HG02678 (cell line): ENCODE data around the gene SPRY4.
"Not testable (repeated sequence)": the region's sequence is repeated elsewhere in the genome, so short reads cannot be mapped to it uniquely, and the experiment has no call there.

Experiments
- ATAC-seq: cut with Tn5 transposase; IDR thresholded peaks from one replicate; pipeline ENCODE4 v1.9.1; 2021; ENCODE audit warnings: mild to moderate bottlenecking, moderate library complexity; ENCODE audit not compliant: unreplicated experiment

Gene SPRY4

DNA sequence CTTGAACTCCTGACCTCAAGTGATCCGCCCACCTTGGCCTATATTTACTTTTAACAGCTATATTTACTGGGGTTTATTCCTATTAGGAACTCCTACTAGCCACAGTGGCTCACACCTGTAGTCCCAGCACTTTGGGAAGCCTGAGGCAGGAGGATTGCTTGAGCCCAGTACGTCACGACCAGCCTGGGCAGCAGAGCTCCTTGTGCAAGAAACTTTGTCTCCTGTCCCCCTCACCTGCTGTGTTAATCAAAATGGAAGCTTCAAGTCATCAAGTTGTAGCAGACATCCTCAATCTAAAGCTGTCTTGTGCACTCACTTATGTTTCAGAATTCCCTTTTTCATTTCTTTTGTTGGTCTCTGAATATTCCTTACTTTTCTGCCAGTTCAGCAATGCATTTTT is 15.0 kb upstream of the SPRY4 start:
- no peak for ATAC-seq

DNA sequence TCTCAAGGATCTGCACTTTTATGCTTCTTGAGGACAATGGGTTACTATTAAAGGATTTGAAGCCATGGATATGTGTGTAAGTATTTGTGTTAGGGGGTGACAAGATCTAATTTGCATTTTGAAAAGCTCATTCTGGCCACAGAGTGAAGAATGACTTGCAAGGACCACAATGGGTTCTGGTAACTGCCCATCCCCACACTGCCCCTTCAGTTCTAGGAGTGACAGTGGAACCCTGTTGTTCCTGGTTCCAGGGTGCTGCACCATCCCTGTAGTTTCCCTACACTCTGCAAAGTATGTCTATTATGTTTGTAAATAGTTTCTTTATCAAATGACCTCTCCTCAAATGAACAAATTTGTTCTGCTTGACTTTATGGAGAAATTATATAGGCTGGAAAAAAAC is 9.7 kb upstream of the SPRY4 start:
- ATAC-seq, result no peak

DNA sequence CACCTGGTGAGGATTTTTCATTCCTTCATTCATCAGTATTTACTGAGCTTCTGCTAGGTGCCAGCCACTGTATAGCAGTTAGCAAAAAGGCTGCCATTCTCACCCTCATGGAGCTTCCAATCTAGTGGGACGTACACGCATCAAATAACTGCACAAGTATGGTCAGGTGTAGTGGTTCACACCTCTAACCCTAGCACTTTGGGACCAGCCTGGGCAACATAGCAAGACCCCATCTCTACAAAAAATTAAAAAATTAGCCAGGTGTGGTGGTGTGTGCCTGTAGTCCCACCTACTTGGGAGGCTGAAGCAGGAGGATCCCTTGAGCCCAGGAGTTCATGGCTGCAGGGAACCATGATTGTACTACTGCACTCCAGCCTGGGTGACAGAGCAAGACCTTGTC is 8.9 kb upstream of the SPRY4 start:
- ATAC-seq, result not testable (repeated sequence)

DNA sequence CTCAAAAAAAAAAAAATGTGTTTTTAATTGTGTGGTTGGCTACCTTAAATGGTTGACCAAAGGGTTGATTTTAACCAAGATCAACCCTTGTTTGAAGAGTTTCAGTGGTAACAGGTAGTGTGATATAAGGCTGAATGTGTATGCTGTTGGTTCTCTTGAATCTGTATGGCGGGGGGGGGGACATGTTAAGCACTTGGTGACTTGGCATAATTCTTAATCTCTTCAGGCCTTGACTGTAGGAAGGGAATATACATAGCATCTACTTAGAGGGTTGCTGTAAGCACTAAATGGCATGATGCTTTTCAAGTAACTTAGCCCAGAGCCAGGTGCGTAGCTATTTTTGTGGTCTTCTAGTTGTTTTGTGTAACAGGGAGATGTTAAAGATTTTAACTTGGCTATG is 5.6 kb upstream of the SPRY4 start:
- ATAC-seq, result no peak

DNA sequence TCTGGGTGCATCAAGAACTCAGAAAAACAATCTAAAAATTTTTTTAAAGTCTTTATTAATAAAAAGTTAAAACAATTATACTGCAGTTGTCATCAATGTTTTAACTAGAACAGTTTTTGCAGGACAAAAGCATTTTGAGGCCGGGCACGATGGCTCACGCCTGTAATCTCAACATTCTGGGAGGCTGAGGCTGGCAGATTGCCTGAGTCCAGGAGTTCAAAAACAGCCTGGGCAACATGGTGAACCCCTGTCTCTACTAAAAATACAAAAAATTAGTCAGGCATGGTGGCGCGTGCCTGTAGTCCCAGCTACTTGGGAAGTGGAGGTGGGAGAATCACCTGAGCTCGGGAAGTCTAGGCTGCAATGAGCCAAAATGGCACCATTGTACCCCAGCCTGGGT is 5.2 kb upstream of the SPRY4 start:
- ATAC-seq, result no peak

DNA sequence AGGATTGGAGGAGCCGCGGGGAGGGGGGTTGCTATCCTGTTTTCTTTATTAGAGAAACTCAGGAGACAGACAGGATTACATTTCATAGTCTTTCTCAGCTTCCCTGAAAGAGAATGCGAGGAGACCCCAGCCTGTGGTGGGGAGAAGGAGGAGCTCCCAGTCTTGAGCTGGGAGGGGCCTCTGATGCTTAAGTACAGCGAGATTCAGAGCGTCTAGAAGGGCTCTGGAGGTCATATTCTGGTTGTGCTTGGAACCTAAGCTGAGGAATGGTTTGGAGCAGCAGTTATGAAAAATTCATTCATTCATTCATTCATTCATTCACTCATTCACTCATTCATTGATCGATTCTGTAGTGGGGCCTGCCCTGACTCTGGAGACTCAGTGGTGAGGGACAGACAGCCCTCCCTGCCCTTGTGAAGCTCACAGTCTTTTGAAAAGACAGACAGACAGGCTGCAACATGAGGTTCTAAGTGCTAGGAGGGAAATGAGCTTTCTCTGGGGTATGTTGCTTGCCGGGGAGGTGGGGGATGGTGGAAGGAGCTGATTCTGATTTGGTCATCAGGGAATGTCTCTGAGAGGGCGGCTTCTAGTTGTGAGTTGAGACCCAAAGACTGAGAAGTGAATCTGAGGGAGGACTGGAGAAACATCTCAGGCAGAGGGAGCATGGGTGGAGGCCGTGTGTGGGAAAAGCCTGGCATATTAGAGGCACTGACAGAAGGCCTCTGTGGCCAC is 2.5 kb upstream of the SPRY4 start:
- ATAC-seq, result no peak

DNA sequence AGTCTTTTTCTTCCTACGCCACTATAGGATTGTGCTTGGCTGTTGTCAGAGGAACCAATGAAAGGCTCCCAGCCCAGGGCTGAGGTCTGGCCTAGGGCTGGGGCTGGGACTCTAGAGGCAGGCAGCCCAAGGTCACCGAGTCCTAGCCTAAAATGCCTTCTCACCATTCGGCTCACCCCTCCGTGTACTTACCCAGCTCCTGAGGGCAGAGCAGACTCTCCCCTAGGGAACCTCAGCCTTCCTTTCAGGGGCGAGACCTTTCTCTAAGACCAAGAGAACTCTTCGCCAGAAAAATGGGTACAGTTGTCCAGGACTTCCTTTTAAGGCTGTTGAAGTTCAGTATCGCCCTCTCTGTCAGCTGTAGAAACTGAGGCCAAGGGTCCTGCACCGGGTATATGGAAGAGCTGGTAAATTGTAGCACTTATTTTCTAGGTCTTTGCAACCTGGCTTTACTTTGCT is 1.7 kb upstream of the SPRY4 start:
- no peak for ATAC-seq

DNA sequence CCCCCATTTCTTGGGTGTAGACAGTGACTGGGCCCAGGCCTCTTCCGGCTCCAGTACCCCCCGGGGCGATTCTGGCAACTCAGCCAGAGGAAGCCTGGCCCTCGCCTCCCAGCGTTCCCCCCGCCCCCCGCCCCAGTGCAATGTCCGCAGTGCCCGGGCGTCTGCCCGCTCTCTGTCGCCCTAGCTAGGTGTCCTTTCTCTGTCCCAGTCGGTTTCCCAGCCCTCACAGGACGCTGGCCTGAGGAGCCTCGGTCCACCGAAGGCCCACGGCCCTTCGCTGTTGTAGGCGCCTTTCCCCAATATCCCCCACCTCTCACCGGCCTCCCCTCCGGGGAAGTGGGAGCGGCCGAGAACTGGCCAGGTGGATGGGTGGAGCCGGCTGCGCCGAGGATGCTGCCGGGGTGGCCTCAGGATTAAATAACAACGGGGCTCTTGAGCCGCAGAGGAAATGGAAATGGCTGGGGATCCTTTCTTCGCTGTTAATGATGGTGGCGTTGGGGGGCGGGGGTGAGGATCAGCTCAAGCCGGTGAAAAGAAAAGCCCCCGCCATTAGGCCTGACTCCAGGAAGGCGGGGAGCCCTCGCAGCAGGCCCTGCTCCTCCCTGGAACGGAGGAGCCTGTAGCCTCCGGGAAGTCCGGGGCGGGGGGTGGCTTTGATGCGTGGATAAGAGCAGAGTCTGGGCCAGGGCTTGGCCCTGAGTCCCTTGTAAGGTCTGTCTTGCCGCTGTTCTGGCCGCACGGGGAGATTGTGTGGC is 1.1 kb upstream of the SPRY4 start:
- ATAC-seq, result no peak

DNA sequence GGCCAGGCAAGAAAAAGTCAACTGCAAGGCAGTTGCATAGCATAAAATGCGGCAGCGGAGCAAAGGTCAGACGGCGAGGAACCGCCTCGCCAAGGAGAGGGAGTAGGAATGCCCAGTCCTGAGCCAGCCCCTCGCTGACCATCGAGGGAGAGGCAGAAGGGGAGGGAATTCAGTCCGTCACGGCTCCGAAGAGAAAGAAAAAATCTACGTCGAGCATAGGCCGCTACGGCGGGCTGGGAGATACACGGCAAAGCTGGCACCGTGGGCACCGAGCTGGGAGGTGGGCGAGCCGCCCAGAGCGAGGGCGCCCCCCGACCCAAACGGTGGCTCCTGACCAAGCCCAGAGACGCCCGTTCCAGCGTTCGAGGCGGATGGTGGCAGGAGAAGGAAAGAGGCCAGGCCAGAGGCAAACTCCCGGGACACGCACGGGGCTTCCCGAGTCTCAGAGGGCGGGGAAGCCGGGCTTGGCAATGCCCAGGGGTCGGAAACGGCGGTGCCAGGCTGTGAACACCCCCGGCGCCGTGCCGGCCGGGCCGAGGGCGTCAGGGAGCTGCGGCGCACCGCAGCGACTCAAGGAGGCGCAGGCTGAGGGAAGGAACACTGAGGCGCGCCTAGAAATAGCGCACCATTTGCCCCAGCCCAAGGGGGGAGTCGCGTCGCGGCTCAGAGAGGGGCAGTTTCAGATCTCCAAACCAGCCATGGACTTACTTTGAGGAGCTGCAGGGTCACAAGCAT is 518 bp downstream of the SPRY4 start:
- peak; percentile 42 for ATAC-seq

DNA sequence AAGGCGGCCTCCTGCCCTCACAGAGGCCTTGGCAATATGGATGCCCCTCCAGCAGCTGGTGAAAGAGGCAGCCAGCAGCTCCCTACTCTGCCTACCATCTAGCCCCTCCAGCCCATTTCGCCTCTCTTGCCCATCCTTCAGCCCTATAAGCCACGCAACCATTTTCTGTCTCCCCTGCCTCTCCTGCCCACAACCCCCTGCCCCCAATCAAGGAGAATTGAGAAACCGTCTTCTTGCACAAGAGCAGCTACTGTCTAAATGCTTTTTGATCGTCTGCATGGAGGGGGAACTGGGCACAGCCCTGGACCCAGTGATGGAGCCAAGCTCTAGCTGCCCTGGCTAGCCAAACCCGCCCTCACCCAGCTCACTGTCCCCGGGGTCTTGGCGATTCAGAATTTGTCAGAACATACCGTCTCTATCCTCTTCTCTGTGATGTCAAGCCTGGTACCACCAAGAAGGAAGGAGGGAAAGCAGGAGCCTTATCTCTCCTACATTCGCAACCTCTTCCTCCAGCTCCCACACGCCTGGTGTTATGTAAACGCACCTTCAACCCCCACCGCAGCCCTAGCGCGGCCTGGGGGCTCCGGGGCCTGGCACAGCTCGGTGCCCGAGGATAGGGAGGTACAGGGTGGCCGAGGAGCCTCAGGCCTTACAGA is 1.2 kb downstream of the SPRY4 start:
- no peak for ATAC-seq

DNA sequence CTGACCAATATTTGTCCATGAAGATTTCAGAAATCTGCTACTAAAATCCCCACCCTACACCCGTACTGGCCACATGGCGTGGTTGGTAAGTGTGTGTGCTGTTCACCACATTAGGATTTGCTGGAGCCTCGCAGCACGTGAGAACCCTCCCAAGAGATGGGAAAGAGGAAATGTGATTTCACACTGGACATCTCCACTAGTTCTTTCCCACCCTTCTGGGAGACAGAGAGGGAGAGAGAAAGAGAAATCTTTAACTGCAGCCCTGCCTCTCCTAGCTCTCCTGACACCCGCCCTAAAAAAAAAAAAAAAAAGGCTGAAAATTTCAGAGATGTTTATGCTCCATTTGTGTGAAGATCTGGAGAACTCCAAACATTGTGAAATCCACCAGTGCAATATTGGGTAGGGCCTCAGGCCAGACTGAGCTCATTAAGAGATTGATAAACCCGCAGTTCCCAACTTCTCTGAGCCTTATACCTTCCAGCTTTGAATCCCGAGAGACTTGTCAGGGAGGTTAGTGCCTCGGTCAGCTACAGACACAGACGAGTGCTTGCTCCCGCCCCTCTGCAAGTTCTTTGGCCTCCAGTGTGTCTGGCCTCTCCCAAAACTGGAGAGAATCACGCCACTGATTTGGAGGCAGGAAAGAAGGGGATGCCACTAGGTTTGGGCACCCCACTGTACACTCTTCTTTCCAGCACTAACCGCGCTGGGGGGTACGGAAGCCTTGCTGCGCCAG is 1.9 kb downstream of the SPRY4 start:
- no peak for ATAC-seq

DNA sequence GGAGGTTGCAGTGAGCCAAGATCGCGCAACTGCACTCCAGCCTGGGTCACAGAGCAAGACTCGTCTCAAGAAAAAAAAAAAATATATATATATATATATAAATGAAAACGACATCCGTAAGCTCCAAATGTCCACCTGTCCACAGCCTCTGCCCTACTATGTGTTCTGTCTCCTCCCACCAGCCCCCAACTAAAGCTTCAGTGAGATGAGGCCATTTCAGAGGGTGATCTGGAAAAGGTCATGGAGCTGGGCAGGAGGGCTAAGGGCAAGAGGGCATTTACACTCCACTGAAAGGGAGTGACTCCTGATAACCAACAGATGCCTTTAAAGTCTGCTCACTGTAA is 2.4 kb downstream of the SPRY4 start:
- no peak for ATAC-seq

DNA sequence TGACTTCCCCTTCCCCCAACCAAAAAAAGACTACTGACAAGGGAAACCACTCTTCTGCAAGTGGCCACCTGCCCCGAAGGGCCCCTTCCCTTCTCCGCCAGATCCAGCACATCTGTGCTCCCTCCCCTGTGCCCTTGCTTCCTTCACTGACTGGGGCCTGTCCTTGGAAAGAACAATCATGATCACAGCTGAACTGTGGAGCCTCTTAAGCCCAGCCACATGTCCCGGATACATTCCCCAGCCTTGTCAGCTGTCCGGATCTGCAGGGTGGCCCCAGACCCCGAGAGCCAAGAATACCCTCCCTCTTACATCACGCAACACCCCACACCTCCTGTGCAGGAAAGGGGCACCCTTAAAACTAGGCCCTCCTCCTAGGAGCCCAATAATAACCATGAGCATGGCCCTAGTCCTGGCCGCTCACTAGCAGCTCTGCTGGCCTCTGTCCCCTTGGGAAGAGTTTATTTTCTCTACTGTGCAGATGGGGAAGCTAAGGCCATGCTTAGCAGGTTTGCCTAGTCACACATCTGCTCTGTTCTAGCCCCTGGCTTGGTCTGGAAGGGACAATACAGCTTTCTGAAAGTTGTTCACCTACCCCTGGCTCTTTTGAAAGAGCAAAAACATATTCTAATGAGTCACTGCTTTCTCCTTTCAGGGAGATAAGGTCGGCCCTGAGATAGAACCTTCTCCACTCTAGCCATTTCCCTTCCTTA is 3.8 kb downstream of the SPRY4 start:
- no peak for ATAC-seq

DNA sequence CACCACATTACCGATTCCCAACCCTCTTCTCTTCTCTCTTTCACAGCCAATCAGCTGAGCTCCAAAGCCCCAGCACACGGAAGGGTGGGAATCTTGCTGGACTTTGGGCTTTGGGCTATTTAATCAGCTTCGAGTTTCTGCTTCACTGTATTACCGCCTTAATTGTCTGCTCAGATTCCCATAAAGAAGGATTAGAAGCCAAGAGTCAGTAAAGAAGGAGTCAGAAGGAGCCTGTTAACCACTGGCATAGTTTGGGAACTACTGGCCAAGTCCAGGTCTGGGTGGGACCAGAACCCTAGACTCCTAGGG is 4.4 kb downstream of the SPRY4 start:
- ATAC-seq, result no peak

DNA sequence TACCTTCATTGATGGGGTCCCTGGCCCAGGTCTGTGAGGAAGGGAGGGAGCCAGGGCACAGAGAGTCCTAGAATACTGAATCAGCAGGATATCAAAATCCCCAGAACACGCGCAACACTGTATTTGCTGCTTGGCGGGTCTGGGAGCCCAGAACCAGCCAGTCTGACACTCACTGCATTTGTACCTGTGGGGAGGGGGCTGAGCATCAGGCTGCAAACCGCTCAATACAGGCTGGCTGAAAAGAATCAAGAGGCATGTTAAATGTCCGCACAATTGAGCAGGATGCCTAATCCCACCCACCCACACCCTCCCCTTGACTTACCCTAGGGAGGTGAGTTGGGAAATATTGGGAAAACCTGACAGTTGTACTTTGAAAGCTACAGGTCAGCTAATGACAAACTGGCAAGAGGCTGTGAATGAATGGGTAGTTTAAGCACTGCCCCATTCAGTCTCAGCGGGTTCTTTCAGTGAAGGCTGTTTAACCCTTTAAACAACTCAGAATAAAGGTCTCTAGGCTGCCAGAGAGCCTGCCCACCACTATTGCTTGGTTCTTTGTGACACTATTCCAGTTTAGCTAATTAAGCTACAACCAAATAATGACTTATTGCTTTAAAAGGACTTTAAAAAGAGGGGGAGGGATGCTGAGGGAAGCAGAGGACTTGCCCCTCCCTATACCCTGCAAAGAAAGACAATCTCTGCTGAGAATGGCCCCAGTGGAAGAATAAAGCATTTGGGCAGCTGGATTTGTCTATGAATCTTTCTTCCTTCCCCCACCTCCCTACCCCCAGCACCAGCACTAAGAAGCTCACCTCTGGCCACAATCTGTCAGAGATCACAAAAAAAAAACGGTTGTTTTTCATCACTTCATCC is 5.0 kb downstream of the SPRY4 start:
- no peak for ATAC-seq

DNA sequence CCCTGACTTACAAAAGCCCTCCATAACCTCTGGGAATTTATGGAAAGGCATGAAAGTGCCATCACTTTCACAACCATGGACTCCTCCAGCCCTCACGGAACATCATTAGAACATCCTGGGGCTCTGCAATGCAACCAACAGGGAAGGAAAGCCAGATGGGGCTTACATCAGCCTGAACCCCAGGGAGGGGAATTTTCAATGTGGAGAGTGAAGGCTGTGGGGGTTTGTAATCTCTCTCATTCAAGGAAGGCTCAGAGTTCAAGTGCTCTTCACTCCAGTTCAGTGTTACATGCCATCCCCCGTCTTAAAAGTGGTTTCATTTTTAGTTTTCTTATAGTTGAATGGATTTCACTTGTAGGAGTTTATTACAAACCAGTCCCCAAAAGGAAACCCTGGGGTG is 5.7 kb downstream of the SPRY4 start:
- ATAC-seq, result peak; percentile 39

DNA sequence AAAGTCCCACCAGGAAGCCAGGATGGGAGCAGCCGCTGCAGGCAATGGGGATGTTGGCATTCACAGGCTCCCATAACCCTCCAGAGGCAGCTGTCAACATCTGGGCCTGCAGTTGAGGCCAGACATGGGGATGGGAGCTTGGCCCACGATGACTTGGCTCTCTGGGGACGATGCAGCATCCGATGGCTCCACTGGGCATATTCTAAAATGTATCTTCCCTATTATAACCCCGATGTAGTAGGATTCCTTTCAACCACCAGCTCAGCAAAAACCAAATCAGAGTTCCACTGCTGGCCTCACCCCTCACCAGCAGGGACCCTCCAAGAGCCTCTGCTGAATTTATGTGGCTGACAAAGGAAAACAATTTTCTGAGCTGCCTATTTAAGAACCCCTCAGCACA is 7.1 kb downstream of the SPRY4 start:
- ATAC-seq, result no peak

DNA sequence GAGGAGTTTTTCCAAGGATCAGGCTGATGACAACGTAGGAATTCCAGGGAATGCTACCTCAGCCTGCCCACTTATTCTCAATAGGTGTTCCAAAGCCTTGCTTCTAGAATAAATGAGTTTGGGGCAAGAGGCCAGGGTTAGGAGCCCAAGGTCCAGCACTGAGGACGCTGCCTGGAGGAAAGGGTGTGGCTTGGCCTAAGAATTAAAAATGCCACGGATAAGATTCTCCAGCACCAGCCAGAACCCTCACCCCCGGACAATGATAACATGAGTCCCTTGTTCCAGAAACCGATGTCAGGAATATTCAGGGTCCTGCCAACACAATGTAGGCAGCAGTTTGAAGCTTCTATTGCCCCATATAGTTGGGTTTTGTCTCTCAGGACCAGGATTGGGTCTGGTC is 7.6 kb downstream of the SPRY4 start:
- ATAC-seq, result no peak

DNA sequence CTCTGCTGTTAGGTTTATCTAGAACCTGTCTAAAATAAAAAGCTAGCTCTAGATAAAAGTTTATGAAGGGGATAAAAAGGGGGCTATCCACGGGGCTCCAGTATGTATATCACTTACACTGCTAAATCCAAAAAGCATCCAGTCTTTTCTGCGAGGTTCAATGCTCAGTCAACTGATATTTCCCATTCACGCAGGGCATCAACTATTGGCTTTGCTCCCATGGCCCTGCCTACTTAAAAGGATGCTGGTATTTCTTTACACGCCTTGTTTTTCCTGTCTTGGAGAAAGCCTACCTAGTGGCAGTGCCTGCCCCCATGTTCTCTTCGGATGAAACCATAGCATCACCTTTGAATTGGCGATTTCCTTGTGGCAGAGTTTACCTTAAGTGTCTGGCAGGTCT is 8.1 kb downstream of the SPRY4 start:
- no peak for ATAC-seq
